Uterus (tissue), 2 donors: ENCODE results near the gene BANF2.

Experiments
- POLR2A ChIP-seq, 2 donors: fragments of 450-650 bp; IDR thresholded peaks; one replicate each; pipeline ENCODE4 v1.6.1; 2016; ENCODE audit warnings: antibody characterized with exemption in 2 of 2, mild to moderate bottlenecking in 1 of 2, moderate library complexity in 1 of 2
- TF ChIP-seq, protein P1 (sequence below), 4 experiments: fragments of 200-600 bp in 2 of 4; fragments of 450-650 bp in 2 of 4; sonication (generic) in 2 of 4; IDR thresholded peaks; one replicate each; pipeline ENCODE4 v1.5.1; 2016 to 2019; ENCODE audit warnings: antibody characterized with exemption in 4 of 4, mild to moderate bottlenecking in 2 of 4, moderate library complexity in 1 of 4

DNA sequence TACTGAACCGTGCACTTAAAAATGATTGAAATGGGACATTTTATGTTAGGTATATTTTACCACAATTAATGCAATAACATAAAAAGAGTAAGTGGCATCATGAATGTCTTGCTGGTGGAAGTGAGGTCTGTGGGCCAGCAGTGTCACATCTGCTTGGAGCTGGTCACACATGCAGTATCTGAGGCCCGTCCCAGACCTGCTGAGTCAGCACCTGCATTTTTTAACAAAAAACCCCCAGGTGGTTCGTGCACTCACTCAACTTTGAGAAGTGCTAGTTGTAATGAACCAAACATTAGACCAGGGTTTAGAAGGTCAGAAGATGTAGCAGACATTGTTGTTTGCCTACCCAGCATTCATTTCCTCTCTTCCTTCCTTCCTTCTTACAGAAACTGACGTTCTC is 21.0 kb downstream of the BANF2 start:
- TF ChIP-seq, protein P1, sequence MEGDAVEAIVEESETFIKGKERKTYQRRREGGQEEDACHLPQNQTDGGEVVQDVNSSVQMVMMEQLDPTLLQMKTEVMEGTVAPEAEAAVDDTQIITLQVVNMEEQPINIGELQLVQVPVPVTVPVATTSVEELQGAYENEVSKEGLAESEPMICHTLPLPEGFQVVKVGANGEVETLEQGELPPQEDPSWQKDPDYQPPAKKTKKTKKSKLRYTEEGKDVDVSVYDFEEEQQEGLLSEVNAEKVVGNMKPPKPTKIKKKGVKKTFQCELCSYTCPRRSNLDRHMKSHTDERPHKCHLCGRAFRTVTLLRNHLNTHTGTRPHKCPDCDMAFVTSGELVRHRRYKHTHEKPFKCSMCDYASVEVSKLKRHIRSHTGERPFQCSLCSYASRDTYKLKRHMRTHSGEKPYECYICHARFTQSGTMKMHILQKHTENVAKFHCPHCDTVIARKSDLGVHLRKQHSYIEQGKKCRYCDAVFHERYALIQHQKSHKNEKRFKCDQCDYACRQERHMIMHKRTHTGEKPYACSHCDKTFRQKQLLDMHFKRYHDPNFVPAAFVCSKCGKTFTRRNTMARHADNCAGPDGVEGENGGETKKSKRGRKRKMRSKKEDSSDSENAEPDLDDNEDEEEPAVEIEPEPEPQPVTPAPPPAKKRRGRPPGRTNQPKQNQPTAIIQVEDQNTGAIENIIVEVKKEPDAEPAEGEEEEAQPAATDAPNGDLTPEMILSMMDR (IDR thresholded peaks at IDR 0.05): no peak
- TF ChIP-seq POLR2A (IDR thresholded peaks at IDR 0.05): no peak
